GM06990 (cell line): ENCODE data around the gene S100A16.

Source experiments
- DNase-seq: peaks from one replicate; pipeline ENCODE4 v3.0.0-alpha.2; 2011; ENCODE audit not compliant: insufficient read length; ENCODE audit errors: extremely low read depth
- H3K27me3 ChIP-seq: replicated peaks from 2 replicates; pipeline ENCODE4 v1.6.0; 2011; ENCODE audit warnings: low read length; ENCODE audit not compliant: control insufficient read depth, insufficient read depth
- H3K36me3 ChIP-seq: 2 replicates; pipeline ENCODE4 v1.5.1; 2011; ENCODE audit warnings: low read length; ENCODE audit not compliant: control insufficient read depth, insufficient read depth
- H3K4me3 ChIP-seq: replicated peaks from 2 replicates; pipeline ENCODE4 v1.5.1; 2011; ENCODE audit warnings: low read depth, mild to moderate bottlenecking, control low read depth, low read length
- CTCF ChIP-seq: IDR thresholded peaks from 2 replicates; pipeline ENCODE4 v1.5.1; 2011; ENCODE audit warnings: low read length, control low read depth, mild to moderate bottlenecking, inconsistent platforms; ENCODE audit not compliant: insufficient read depth, poor library complexity, severe bottlenecking

S100A16 gene

GRCh38 chr1:153630384-153630783 lies 17.4 kb upstream of the S100A16 start:
- H3K36me3 ChIP-seq: no peaks in the 10 kb centered on the region; the same call in 1 of the 2 replicates
- DNase-seq: no peak
- H3K27me3 ChIP-seq: no peaks in the 10 kb centered on the region
- no peak overlapping the region for H3K4me3 ChIP-seq
- no peak for TF ChIP-seq CTCF

- TF ChIP-seq CTCF: no peak
- DNase-seq: no peak
- Histone ChIP-seq H3K36me3 (no peaks in the 10 kb centered on the region; the same call in 1 of the 2 replicates), H3K27me3 (no peaks in the 10 kb centered on the region), H3K4me3 (no peak overlapping the region)
These were observed 17.0 kb upstream of the S100A16 start for GRCh38 chr1:153629971-153630370.

- no peak for TF ChIP-seq CTCF
- no peak overlapping the region for H3K4me3 ChIP-seq
- no peaks in the 10 kb centered on the region for H3K27me3 ChIP-seq
- DNase-seq: no peak
- no peaks in the 10 kb centered on the region; the same call in 1 of the 2 replicates for H3K36me3 ChIP-seq
These were observed 16.4 kb upstream of the S100A16 start for GRCh38 chr1:153629343-153629665.

GRCh38 chr1:153628638-153629342 lies 15.9 kb upstream of the S100A16 start:
- DNase-seq: no peak

GRCh38 chr1:153627715-153628626 lies 15.0 kb upstream of the S100A16 start, which contains the start of gene S100A1:
Gene S100A1 (plus strand): TSS chr1:153628434. CDS start chr1:153630522, 2,088 bp downstream.
- Histone ChIP-seq H3K36me3 (no peaks in the 10 kb centered on the region; the same call in 1 of the 2 replicates), H3K4me3 (peak within 1 kb of the TSS; percentile 56), H3K27me3 (no peaks in the 10 kb centered on the region)
- TF ChIP-seq CTCF: no peak
- DNase-seq: no peak

More at GRCh38 chr1:153628638-153629342, 15.9 kb upstream of the S100A16 start:
- Histone ChIP-seq H3K27me3 (no peaks in the 10 kb centered on the region), H3K36me3 (no peaks in the 10 kb centered on the region; the same call in 1 of the 2 replicates), H3K4me3 (no peak overlapping the region)
- no peak for TF ChIP-seq CTCF
